Lower lobe of right lung (tissue), 2 donors: ENCODE data around the gene PTBP2. TPM values are rescaled to one million over a fixed set of nuclear protein-coding genes. Genes with fewer than 3 reads are reported as not detected.

ENCODE experiments used
- ATAC-seq, 2 donors: fragments of 200-7000 bp; cut with Tn5 transposase; one replicate each; pipeline ENCODE4 v1.9.1; 2020 to 2022; ENCODE audit warnings: mild to moderate bottlenecking in 2 of 2, moderate library complexity in 2 of 2
- DNase-seq: peaks from one replicate; pipeline ENCODE4 v3.0.0-alpha.2; 2020
- H3K27ac ChIP-seq: fragments of 200-600 bp; one replicate; pipeline ENCODE4 v1.8.0; 2022
- H3K27me3 ChIP-seq: fragments of 200-600 bp; one replicate; pipeline ENCODE4 v1.8.0; 2022; ENCODE audit warnings: low read depth
- H3K36me3 ChIP-seq: fragments of 200-600 bp; one replicate; pipeline ENCODE4 v1.8.0; 2022; ENCODE audit warnings: mild to moderate bottlenecking
- H3K4me1 ChIP-seq: fragments of 200-600 bp; one replicate; pipeline ENCODE4 v1.8.0; 2022
- H3K4me3 ChIP-seq: fragments of 200-600 bp; one replicate; pipeline ENCODE4 v1.8.0; 2022; ENCODE audit warnings: mild to moderate bottlenecking
- H3K9me3 ChIP-seq: fragments of 200-600 bp; one replicate; pipeline ENCODE4 v1.8.0; 2022
- CTCF ChIP-seq: fragments of 200-600 bp; IDR thresholded peaks from one replicate; pipeline ENCODE4 v1.8.0; 2022; ENCODE audit warnings: antibody characterized with exemption, mild to moderate bottlenecking
- intact Hi-C: fragments of 100-400 bp; cut with DNase I; formaldehyde crosslinking; loops from one replicate; pipeline ENCODE4 v1.11.0; 2022
- total RNA-seq: library from RNA; stranded (reverse); fragmentation: NEBNext Ultra II Directional; extraction: Animal tissue kit (Norgen Biotek cat#: 25700); gene quantifications from one replicate; pipeline ENCODE4 v1.2.1, GENCODE V29; 2021
- donor health status: DM: no; HTN: yes; CAD: no; lungs with severe emphysema.

Gene PTBP2
- total RNA-seq, 1 donor from 2014 or later: 12.8 TPM

GRCh38 chr1:96820107-96820506 is 98.5 kb downstream of the PTBP2 start:
- H3K9me3 ChIP-seq: no peaks in the 10 kb centered on the region

GRCh38 chr1:96820671-96821070 is 99.1 kb downstream of the PTBP2 start:
- Histone ChIP-seq H3K36me3 (no peaks in the 10 kb centered on the region), H3K9me3 (no peaks in the 10 kb centered on the region), H3K27ac (no peak overlapping the region), H3K4me3 (no peak overlapping the region), H3K27me3 (no peaks in the 10 kb centered on the region), H3K4me1 (no peaks in the 10 kb centered on the region)
- no peak for TF ChIP-seq CTCF
- intact Hi-C loops: no loop called here
- DNase-seq: no peak
- no peak for ATAC-seq

More at GRCh38 chr1:96820107-96820506, 98.5 kb downstream of the PTBP2 start:
- Histone ChIP-seq H3K27me3 (no peaks in the 10 kb centered on the region), H3K4me3 (no peak overlapping the region), H3K4me1 (no peaks in the 10 kb centered on the region), H3K36me3 (no peaks in the 10 kb centered on the region), H3K27ac (no peak overlapping the region)
- no peak for TF ChIP-seq CTCF
- no peak for DNase-seq
- intact Hi-C loops: no loop called here
- ATAC-seq: no peak

- TF ChIP-seq CTCF: no peak
- ATAC-seq (no peak), DNase-seq (no peak)
- Histone ChIP-seq H3K27me3 (no peaks in the 10 kb centered on the region), H3K4me3 (no peak overlapping the region), H3K27ac (no peak overlapping the region), H3K36me3 (no peaks in the 10 kb centered on the region), H3K9me3 (no peaks in the 10 kb centered on the region), H3K4me1 (no peaks in the 10 kb centered on the region)
- intact Hi-C loops: no loop called here
Measured at GRCh38 chr1:96825231-96825630, 103.6 kb downstream of the PTBP2 start.

GRCh38 chr1:96825950-96826576 is 104.5 kb downstream of the PTBP2 start:
- Histone ChIP-seq H3K27ac (no peak overlapping the region), H3K4me1 (no peaks in the 10 kb centered on the region), H3K27me3 (no peaks in the 10 kb centered on the region), H3K4me3 (no peak overlapping the region), H3K9me3 (no peaks in the 10 kb centered on the region), H3K36me3 (no peaks in the 10 kb centered on the region)
- DNase-seq (no peak), ATAC-seq (no peak)
- TF ChIP-seq CTCF: no peak
- intact Hi-C loops: no loop called here

GRCh38 chr1:96833376-96833775 is 111.8 kb downstream of the PTBP2 start:
- no peaks in the 10 kb centered on the region for H3K4me1 ChIP-seq
- intact Hi-C loops: no loop called here
- H3K27ac ChIP-seq: no peak overlapping the region
- no peak for ATAC-seq
- no peak overlapping the region for H3K4me3 ChIP-seq
- H3K9me3 ChIP-seq: no peaks in the 10 kb centered on the region
- H3K36me3 ChIP-seq: no peaks in the 10 kb centered on the region
- H3K27me3 ChIP-seq: no peaks in the 10 kb centered on the region
- no peak for TF ChIP-seq CTCF
- no peak for DNase-seq
